Measurements from ENCODE around the gene FLNC. TPM values are rescaled to one million over a fixed set of nuclear protein-coding genes. Genes with fewer than 3 reads are reported as not detected.

FLNC gene
- total and polyA plus RNA-seq, 8 donors, result 14.3 to 34.7 (median 23.6) TPM

- intact Hi-C loops (cut with DNase I), result no loop called here
- H3K9me3 ChIP-seq, result no peaks in the 10 kb centered on the region
- H3K4me3 ChIP-seq, result peak overlapping the region; percentile 34 to 47
- no peak for TF ChIP-seq CTCF (IDR thresholded peaks at IDR 0.05)
- DNase-seq, result peak; percentile 30 to 84 (median 56)
- peaks cover 14 to 77% of the 10 kb centered on the region in 2 donors for H3K27me3 ChIP-seq
- peaks cover 12 to 31% of the 10 kb centered on the region in 2 donors for H3K4me1 ChIP-seq
- peak; percentile 3 for ATAC-seq
- peak overlapping the region in 1 of 2 donors; percentile 72 for H3K27ac ChIP-seq
- H3K36me3 ChIP-seq, result no peaks in the 10 kb centered on the region
Observed at GRCh38 chr7:128831178-128831993, 1.2 kb downstream of the FLNC start.

GRCh38 chr7:128831994-128832879 is 2.0 kb downstream of the FLNC start:
- intact Hi-C loops (cut with DNase I), result no loop called here
- Histone ChIP-seq H3K9me3 (no peaks in the 10 kb centered on the region), H3K36me3 (no peaks in the 10 kb centered on the region), H3K4me1 (peaks cover 12 to 31% of the 10 kb centered on the region in 2 donors), H3K4me3 (peak overlapping the region; percentile 0 to 34), H3K27me3 (peaks cover 14 to 70% of the 10 kb centered on the region in 2 donors), H3K27ac (peak overlapping the region in 1 of 2 donors; percentile 72)
- ATAC-seq (peak; percentile 3), DNase-seq (peak; percentile 35 to 73 (median 62))
- TF ChIP-seq CTCF (IDR thresholded peaks at IDR 0.05), result no peak

- DNase-seq (no peak), ATAC-seq (no peak)
- TF ChIP-seq CTCF (IDR thresholded peaks at IDR 0.05), result no peak
- no peaks in the 10 kb centered on the region for H3K9me3 ChIP-seq
- H3K27ac ChIP-seq, result peak overlapping the region in 1 of 2 donors; percentile 72
- H3K4me1 ChIP-seq, result peaks cover 12 to 31% of the 10 kb centered on the region in 2 donors
- no peaks in the 10 kb centered on the region for H3K36me3 ChIP-seq
- H3K4me3 ChIP-seq, result peak overlapping the region in 1 of 2 donors; percentile 34
- intact Hi-C loops (cut with DNase I), result no loop called here
- H3K27me3 ChIP-seq, result peaks cover 14 to 64% of the 10 kb centered on the region in 2 donors
Observed at GRCh38 chr7:128832880-128833147, 2.6 kb downstream of the FLNC start.

GRCh38 chr7:128833148-128833945 is 3.1 kb downstream of the FLNC start:
- peak overlapping the region in 1 of 2 donors; percentile 72 for H3K27ac ChIP-seq
- H3K9me3 ChIP-seq, result no peaks in the 10 kb centered on the region
- intact Hi-C loops (cut with DNase I), result no loop called here
- peaks cover 12 to 31% of the 10 kb centered on the region in 2 donors for H3K4me1 ChIP-seq
- H3K4me3 ChIP-seq, result no peak overlapping the region
- no peaks in the 10 kb centered on the region for H3K36me3 ChIP-seq
- ATAC-seq (peak; percentile 43), DNase-seq (peak; percentile 68 to 94 (median 78))
- TF ChIP-seq CTCF (IDR thresholded peaks at IDR 0.05), result no peak
- H3K27me3 ChIP-seq, result peaks cover 14 to 58% of the 10 kb centered on the region in 2 donors
